Measurements from ENCODE around the gene GPR132.
A peak's percentile ranks its signal among the peaks of the same experiment; 100 is the strongest.
"Not testable (repeated sequence)": the region's sequence is repeated elsewhere in the genome, so short reads cannot be mapped to it uniquely, and the experiment has no call there.

The GPR132 gene

GRCh38 chr14:105086833-105087307 is 21.6 kb upstream of the GPR132 start:
- no peak for DNase-seq (ENCODE audit: low read depth)
- TF ChIP-seq, protein P1, sequence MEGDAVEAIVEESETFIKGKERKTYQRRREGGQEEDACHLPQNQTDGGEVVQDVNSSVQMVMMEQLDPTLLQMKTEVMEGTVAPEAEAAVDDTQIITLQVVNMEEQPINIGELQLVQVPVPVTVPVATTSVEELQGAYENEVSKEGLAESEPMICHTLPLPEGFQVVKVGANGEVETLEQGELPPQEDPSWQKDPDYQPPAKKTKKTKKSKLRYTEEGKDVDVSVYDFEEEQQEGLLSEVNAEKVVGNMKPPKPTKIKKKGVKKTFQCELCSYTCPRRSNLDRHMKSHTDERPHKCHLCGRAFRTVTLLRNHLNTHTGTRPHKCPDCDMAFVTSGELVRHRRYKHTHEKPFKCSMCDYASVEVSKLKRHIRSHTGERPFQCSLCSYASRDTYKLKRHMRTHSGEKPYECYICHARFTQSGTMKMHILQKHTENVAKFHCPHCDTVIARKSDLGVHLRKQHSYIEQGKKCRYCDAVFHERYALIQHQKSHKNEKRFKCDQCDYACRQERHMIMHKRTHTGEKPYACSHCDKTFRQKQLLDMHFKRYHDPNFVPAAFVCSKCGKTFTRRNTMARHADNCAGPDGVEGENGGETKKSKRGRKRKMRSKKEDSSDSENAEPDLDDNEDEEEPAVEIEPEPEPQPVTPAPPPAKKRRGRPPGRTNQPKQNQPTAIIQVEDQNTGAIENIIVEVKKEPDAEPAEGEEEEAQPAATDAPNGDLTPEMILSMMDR (conservative IDR thresholded peaks at IDR 0.05; ENCODE audit: low read depth, low read length) = peak; percentile 73

GRCh38 chr14:105085766-105086165 is 20.5 kb upstream of the GPR132 start:
- TF ChIP-seq, protein P1 (conservative IDR thresholded peaks at IDR 0.05; ENCODE audit: low read depth, low read length) = no peak
- DNase-seq (ENCODE audit: low read depth) = no peak
- no peak overlapping the region for H3K4me3 ChIP-seq (ENCODE audit: low read length)

More at GRCh38 chr14:105086833-105087307, 21.6 kb upstream of the GPR132 start:
- peak overlapping the region; percentile 51 for H3K4me3 ChIP-seq (ENCODE audit: low read length)

- no peak overlapping the region for H3K4me3 ChIP-seq (ENCODE audit: low read length)
- TF ChIP-seq, protein P1 (conservative IDR thresholded peaks at IDR 0.05; ENCODE audit: low read depth, low read length) = no peak
- no peak for DNase-seq (ENCODE audit: low read depth)
Measured at GRCh38 chr14:105084741-105085571, 19.7 kb upstream of the GPR132 start.

GRCh38 chr14:105083926-105084685 is 18.9 kb upstream of the GPR132 start:
- TF ChIP-seq, protein P1 (conservative IDR thresholded peaks at IDR 0.05; ENCODE audit: low read depth, low read length) = no peak
- H3K4me3 ChIP-seq (ENCODE audit: low read length) = no peak overlapping the region
- DNase-seq (ENCODE audit: low read depth) = no peak

DNA sequence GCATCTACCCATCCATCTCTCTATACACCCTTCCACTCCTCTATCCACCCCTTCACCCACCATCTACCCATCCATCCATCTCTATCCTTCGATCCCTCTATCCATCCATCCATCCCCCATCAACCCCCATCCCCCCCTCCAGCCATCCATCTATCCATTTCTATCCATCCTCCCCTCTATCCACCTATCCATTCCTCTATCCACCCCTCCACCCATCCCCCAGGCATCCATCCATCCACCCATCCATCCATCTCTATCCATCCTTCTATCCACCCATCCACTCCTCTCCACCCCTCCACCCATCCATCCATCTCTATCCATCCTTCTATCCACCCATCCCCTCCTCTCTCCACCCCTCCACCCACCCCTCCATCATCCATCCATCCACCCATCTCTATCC is 17.5 kb upstream of the GPR132 start:
- DNase-seq (ENCODE audit: low read depth) = no peak
- TF ChIP-seq, protein P1 (conservative IDR thresholded peaks at IDR 0.05; ENCODE audit: low read depth, low read length) = no peak
- no peak overlapping the region for H3K4me3 ChIP-seq (ENCODE audit: low read length)

DNA sequence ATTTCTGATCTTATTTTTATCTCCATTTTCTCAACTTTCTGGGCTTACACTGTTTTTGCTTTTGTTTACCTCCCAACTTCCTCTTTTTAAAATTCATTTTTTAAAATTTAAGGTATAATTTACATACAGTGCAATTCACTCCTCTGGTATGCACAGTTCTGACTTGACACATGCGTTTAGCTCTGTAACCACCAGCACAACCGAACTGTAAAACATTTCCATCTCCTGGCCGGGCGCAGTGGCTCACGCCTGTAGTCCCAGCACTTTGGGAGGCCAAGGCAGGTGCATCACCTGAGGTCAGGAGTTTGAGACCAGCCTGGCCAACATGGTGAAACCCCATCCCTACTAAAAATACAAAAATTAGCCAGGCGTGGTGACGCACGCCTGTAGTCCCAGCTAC is 16.2 kb upstream of the GPR132 start:
- not testable (repeated sequence) for DNase-seq (ENCODE audit: low read depth); H3K4me3 ChIP-seq (ENCODE audit: low read length)

- TF ChIP-seq, protein P1 (conservative IDR thresholded peaks at IDR 0.05; ENCODE audit: low read depth, low read length) = no peak
- no peak for DNase-seq (ENCODE audit: low read depth)
- no peak overlapping the region for H3K4me3 ChIP-seq (ENCODE audit: low read length)
Measured at GRCh38 chr14:105080161-105080560, 14.9 kb upstream of the GPR132 start.

Measured in retinal pigment epithelial cell (primary cell).